HAP-1 (cell line): ENCODE measurements around the gene CD200R1L.

Experiments used
- DNase-seq, 2 experiments: peaks; one replicate each; pipeline ENCODE4 v3.0.0-alpha.2; 2016 to 2020; ENCODE audit warnings: low spot score in 2 of 2
- H3K27me3 ChIP-seq: fragments of 250-450 bp; sonication (Bioruptor Pico); 2 replicates; pipeline ENCODE4 v1.5.1; 2020; ENCODE audit warnings: low read depth, mild to moderate bottlenecking, moderate library complexity
- H3K36me3 ChIP-seq: fragments of 250-450 bp; sonication (Bioruptor Pico); replicated peaks from 2 replicates; pipeline ENCODE4 v1.5.1; 2020; ENCODE audit warnings: mild to moderate bottlenecking
- H3K4me1 ChIP-seq: fragments of 250-450 bp; sonication (Bioruptor Pico); 2 replicates; pipeline ENCODE4 v1.5.1; 2020; ENCODE audit warnings: mild to moderate bottlenecking
- H3K4me3 ChIP-seq: fragments of 250-450 bp; sonication (Bioruptor Pico); 2 replicates; pipeline ENCODE4 v1.5.1; 2020; ENCODE audit warnings: mild to moderate bottlenecking, moderate library complexity
- H3K9me3 ChIP-seq: fragments of 250-450 bp; sonication (Bioruptor Pico); 2 replicates; pipeline ENCODE4 v1.5.1; 2020; ENCODE audit warnings: mild to moderate bottlenecking, moderate library complexity
- in situ Hi-C: fragments of 300-500 bp; cut with MboI; formaldehyde crosslinking; loops from 3 replicates; pipeline ENCODE4 v1.14.3; 2020; ENCODE audit warnings: low sequenced_read_pairs, inconsistent platforms, mixed read lengths

CD200R1L gene

DNA sequence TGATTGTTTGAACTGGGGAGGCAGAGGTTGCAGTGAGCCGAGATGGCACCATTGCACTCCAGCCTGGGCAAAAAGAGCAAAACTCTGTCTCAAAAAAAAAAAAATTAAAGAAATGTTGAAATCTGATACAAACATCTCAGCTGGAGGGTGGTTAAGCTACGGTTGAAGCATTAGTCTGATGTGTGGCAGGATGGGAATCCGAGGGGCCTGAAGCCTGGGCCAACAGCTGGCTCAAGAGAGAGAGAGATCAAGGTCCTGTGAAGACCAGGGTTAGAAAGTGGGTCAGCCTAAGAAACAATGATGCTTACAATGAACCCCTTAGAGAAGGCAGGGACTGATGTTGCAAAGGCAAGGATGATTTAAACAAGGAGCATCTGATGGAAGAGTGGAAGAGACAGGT, 69.8 kb downstream of the CD200R1L start:
- no peaks in the 10 kb centered on the region for H3K9me3 ChIP-seq
- in situ Hi-C loops = no loop called here
- no peak for DNase-seq
- no peaks in the 10 kb centered on the region; the same call in 1 of the 2 replicates for H3K27me3 ChIP-seq
- H3K36me3 ChIP-seq = no peaks in the 10 kb centered on the region
- no peak overlapping the region for H3K4me3 ChIP-seq
- H3K4me1 ChIP-seq = peaks cover 6% of the 10 kb centered on the region; the same call in 1 of the 2 replicates

DNA sequence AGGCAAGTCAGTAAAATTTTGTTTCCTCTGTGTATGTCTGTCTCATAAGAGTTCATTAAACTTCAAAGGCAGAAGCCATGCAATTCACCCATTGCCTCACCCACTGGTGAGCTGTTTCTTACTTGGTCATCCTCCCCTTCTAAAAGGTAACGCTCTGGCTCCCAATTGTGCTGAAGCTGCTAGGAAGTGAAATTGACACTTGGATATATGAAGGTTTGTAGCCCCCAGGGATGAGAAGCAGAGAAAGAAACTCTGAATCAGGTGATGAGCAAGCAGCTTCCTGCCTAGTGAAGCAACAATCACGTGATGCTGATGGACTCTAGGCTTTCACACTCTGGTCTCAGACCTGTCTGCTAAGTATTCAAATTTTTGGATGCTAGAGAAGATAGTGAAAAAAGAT, 70.7 kb downstream of the CD200R1L start:
- DNase-seq = no peak
- in situ Hi-C loops = no loop called here
- Histone ChIP-seq H3K4me1 (peaks cover 6% of the 10 kb centered on the region; the same call in 1 of the 2 replicates), H3K4me3 (no peak overlapping the region), H3K9me3 (no peaks in the 10 kb centered on the region), H3K27me3 (no peaks in the 10 kb centered on the region; the same call in 1 of the 2 replicates), H3K36me3 (no peaks in the 10 kb centered on the region)

DNA sequence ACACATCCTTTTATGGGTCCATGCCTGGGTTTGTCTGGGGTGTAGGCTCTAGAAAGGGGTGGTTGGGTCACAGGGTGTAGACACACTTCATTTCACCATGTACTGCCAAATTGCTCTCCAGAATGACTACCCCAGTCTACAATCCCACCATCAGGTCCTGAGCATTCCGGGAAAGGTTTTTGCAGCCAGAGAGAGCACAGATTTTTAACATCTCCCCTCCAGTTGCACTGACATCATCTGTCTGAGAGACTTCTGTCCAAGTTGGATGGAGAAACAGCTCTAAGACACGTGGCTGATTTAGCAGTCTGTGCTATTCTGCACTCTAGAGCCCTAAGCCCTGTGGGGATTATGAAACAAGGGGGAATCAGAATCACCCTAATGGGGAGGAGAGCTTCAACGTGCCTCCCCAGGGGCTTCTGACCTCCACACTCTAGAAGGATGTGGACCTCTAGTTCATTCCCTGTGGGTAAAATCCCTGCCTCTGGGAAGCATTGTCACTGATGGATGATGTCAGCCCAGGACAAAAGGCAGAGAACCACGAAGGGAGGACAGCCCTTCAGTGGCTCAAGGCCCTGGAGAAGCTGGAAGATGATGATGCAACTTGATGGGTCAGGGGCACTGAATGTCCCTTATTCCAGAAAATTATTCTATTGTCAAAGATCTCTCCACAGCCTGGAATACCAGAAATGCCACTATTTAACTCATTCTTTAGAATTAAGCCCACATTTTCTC, 71.5 kb downstream of the CD200R1L start:
- in situ Hi-C loops = no loop called here
- Histone ChIP-seq H3K4me1 (peaks cover 6% of the 10 kb centered on the region; the same call in 1 of the 2 replicates), H3K36me3 (no peaks in the 10 kb centered on the region), H3K9me3 (no peaks in the 10 kb centered on the region), H3K27me3 (no peaks in the 10 kb centered on the region; the same call in 1 of the 2 replicates), H3K4me3 (no peak overlapping the region)
- no peak for DNase-seq

DNA sequence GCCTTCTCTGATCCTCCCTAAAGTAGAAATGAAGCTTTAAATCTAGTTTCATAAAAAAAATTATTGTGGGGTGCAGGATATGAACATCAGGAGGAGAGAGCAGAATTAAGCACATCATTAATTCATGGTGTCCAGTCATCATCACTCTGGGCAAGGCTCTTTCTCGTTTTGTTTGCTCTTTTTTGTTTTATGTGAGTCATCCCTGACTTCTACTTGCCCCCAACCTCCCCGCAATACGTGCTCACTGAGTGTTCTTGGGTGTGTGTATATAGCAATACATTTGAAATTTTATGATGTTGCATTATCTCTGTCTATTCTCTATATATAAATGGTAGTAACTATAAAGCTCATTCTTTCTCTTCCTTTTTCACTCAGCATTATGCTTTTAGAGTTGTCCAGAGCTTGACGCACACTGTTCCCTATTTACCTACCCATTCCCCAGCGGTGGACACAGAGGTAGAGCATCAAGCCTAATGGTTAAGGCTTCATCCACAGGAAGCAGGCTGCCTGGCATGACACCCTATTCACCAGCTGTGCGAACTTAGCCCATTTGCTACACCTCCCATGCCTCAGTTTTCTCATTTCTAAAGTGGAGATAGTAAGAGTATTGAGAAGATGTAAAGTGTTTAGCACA, 72.3 kb downstream of the CD200R1L start:
- no peaks in the 10 kb centered on the region for H3K27me3 ChIP-seq
- H3K4me1 ChIP-seq = peaks cover 6% of the 10 kb centered on the region; the same call in 1 of the 2 replicates
- in situ Hi-C loops = no loop called here
- H3K36me3 ChIP-seq = no peaks in the 10 kb centered on the region
- no peaks in the 10 kb centered on the region for H3K9me3 ChIP-seq
- no peak for DNase-seq
- H3K4me3 ChIP-seq = no peak overlapping the region

GRCh38 chr3:112773864-112774263, 72.8 kb downstream of the CD200R1L start:
- in situ Hi-C loops = no loop called here
- H3K9me3 ChIP-seq = no peaks in the 10 kb centered on the region
- no peak overlapping the region for H3K4me3 ChIP-seq
- H3K27me3 ChIP-seq = no peaks in the 10 kb centered on the region
- no peaks in the 10 kb centered on the region for H3K36me3 ChIP-seq
- no peak for DNase-seq
- H3K4me1 ChIP-seq = peaks cover 6% of the 10 kb centered on the region; the same call in 1 of the 2 replicates

- no peak for DNase-seq
- in situ Hi-C loops = no loop called here
- no peak overlapping the region for H3K4me3 ChIP-seq
- no peaks in the 10 kb centered on the region for H3K36me3 ChIP-seq
- no peaks in the 10 kb centered on the region for H3K9me3 ChIP-seq
- no peaks in the 10 kb centered on the region for H3K4me1 ChIP-seq
- no peaks in the 10 kb centered on the region for H3K27me3 ChIP-seq
These were observed 75.7 kb downstream of the CD200R1L start for GRCh38 chr3:112770951-112771350.

DNA sequence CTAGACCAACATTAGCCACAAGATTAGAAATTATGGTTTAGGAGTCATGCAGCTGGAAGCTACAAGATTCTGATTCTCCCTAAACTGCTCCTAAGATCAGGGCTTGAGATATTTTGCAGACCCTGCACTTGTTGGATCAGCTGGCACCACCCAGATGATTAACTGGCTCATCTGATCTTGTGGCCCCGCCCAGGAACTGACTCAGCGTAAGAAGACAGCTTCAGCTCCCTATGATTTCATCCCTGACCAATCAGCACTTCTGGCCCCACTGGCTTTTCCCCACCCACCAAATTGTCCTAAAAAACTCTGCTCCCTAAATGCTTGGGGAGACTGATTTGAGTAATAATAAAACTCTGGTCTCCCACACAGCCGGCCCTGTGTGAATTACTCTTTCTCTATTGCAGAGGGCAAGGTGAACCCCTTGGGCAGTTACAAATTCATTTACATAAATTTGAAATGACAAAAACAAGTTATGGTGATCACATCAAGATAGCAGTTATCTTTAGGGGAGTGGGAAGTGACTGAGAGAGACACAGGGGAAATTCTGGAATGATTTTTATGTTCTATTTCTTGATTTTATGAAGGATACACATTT, 76.5 kb downstream of the CD200R1L start:
- no peak overlapping the region for H3K4me3 ChIP-seq
- peak in 1 of 2 experiments; percentile 23 for DNase-seq
- in situ Hi-C loops = no loop called here
- H3K4me1 ChIP-seq = no peaks in the 10 kb centered on the region
- H3K27me3 ChIP-seq = no peaks in the 10 kb centered on the region
- no peaks in the 10 kb centered on the region for H3K9me3 ChIP-seq
- no peaks in the 10 kb centered on the region for H3K36me3 ChIP-seq

DNA sequence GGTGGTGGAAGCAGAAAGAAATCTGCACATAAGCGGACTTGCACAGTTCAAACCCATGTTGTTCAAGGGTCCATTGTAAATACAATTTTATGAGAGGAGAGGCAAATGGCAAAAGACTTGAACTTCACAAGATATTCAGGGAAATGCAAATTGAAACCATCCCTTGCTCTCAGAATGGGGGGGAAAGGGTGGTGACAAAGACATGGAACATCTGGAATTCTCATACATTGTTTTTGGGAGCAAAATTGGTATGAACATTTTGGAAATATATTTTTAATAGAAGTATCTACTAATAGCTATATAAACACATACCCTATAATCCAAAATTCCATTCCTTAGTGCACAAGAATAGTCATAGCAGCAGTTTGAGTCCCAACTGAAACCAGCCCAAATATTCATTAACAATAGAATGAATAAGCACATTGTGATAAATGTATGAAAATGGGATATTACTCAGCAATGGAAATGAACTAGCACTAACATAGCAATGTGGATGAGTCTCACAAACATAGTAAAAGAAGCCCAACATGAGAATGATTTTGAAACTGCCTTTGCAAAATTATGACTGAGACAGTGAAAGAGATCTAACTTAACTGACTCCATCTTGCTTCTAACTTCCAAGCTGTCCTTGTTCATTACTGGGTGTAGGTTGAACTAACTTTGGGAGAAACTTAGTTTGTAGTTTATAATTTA, 77.2 kb downstream of the CD200R1L start:
- no peak for DNase-seq
- Histone ChIP-seq H3K9me3 (no peaks in the 10 kb centered on the region), H3K27me3 (no peaks in the 10 kb centered on the region), H3K4me3 (no peak overlapping the region), H3K4me1 (no peaks in the 10 kb centered on the region), H3K36me3 (no peaks in the 10 kb centered on the region)
- in situ Hi-C loops = no loop called here

- no peak for DNase-seq
- in situ Hi-C loops = no loop called here
- peaks cover 5% of the 10 kb centered on the region; the same call in 1 of the 2 replicates for H3K4me1 ChIP-seq
- H3K4me3 ChIP-seq = no peak overlapping the region
- H3K36me3 ChIP-seq = no peaks in the 10 kb centered on the region
- H3K9me3 ChIP-seq = no peaks in the 10 kb centered on the region
- H3K27me3 ChIP-seq = no peaks in the 10 kb centered on the region
These were observed 78.9 kb downstream of the CD200R1L start for GRCh38 chr3:112767777-112768176.

GRCh38 chr3:112767177-112767576, 79.5 kb downstream of the CD200R1L start:
- Histone ChIP-seq H3K27me3 (no peaks in the 10 kb centered on the region), H3K4me1 (peaks cover 5% of the 10 kb centered on the region; the same call in 1 of the 2 replicates), H3K4me3 (no peak overlapping the region), H3K9me3 (no peaks in the 10 kb centered on the region), H3K36me3 (no peaks in the 10 kb centered on the region)
- no peak for DNase-seq
- in situ Hi-C loops = no loop called here
